ENCODE measurements around the gene LBHD1. TPM values are rescaled to one million over a fixed set of nuclear protein-coding genes. Genes with fewer than 3 reads are reported as not detected.

Gene LBHD1
- polyA plus RNA-seq, 3 donors, result 1.9 to 9.1 (median 2.9) TPM

- Histone ChIP-seq H3K36me3 (replicated peaks in 1 of 2; ENCODE audit: control insufficient read depth in 1 of 2, insufficient read depth in 2 of 2, low read length in 2 of 2) (peaks cover 22 to 34% of the 10 kb centered on the region in 2 donors), H2AFZ (ENCODE audit: insufficient read depth, low read depth, low read length, poor library complexity, severe bottlenecking) (peak within 1 kb of the TSS; percentile 95), H3K9me3 (replicated peaks in 1 of 2; ENCODE audit: control insufficient read depth in 1 of 2, insufficient read depth in 1 of 2, low read length in 2 of 2) (no peaks in the 10 kb centered on the region), H3K4me3 (replicated peaks in 1 of 3; ENCODE audit: low read depth in 2 of 3, low read length in 3 of 3) (peak within 1 kb of the TSS; percentile 77 to 98 (median 93)), H3K27me3 (ENCODE audit: control insufficient read depth in 2 of 2, insufficient read depth in 2 of 2, low read length in 2 of 2) (no peaks in the 10 kb centered on the region), H3K4me2 (replicated peaks; ENCODE audit: extremely low read depth, low read length, poor library complexity, severe bottlenecking) (peak within 1 kb of the TSS; percentile 92), H3K9ac (ENCODE audit: insufficient read depth, low read length, poor library complexity, severe bottlenecking) (peak within 1 kb of the TSS; percentile 99), H3K4me1 (ENCODE audit: control insufficient read depth in 1 of 2, insufficient read depth in 2 of 2, low read length in 2 of 2) (peaks cover 13 to 29% of the 10 kb centered on the region in 2 donors), H3K27ac (ENCODE audit: low read depth in 1 of 2, low read length in 2 of 2) (peak within 1 kb of the TSS; percentile 83 to 97), H4K20me1 (ENCODE audit: insufficient read depth, low read length) (peaks cover 24% of the 10 kb centered on the region), H3K79me2 (ENCODE audit: insufficient read depth, low read length) (peaks cover 47% of the 10 kb centered on the region)
- Mint-ChIP-seq H3K27ac (peak within 1 kb of the TSS; percentile 89 to 96 (median 93)), H3K9me3 (no peaks in the 10 kb centered on the region), H3K27me3 (ENCODE audit: low read depth in 3 of 3) (peaks cover 0 to 3% (median 2%) of the 10 kb centered on the region in 3 donors), H3K4me3 (peak within 1 kb of the TSS; percentile 87 to 93), H3K4me1 (peaks cover 33% of the 10 kb centered on the region), H3K36me3 (peaks cover 28 to 37% of the 10 kb centered on the region in 2 donors)
- intact Hi-C loops (cut with micrococcal nuclease), result loop anchor here in 1 of 2 donors (2.0 kb wide), 2 partner anchors 14 to 26 kb away; partner anchors contain the start of genes C11orf98, CSKMT and INTS5
- no peak for TF ChIP-seq CTCF (IDR thresholded peaks at IDR 0.05)
- peak; percentile 82 to 87 (median 85) for DNase-seq
- 12% methylated on average over 32 of the region's 55 CpGs for WGBS (ENCODE audit: insufficient coverage)
These were observed 7.0 kb upstream of the LBHD1 start, which contains the start of gene UBXN1 for GRCh38 chr11:62678770-62679696. TSS of gene UBXN1 (minus strand) at chr11:62679073. CDS start at chr11:62678923, 150 bp downstream.

GRCh38 chr11:62678433-62678769 is 6.3 kb upstream of the LBHD1 start:
- peaks cover 31 to 43% of the 10 kb centered on the region in 2 donors for H3K36me3 Mint-ChIP-seq
- Histone ChIP-seq H3K4me1 (ENCODE audit: control insufficient read depth in 1 of 2, insufficient read depth in 2 of 2, low read length in 2 of 2) (peaks cover 16 to 33% of the 10 kb centered on the region in 2 donors), H3K36me3 (replicated peaks in 1 of 2; ENCODE audit: control insufficient read depth in 1 of 2, insufficient read depth in 2 of 2, low read length in 2 of 2) (peaks cover 23 to 41% of the 10 kb centered on the region in 2 donors), H3K27ac (ENCODE audit: low read depth in 1 of 2, low read length in 2 of 2) (peak overlapping the region; percentile 83 to 97), H3K9ac (ENCODE audit: insufficient read depth, low read length, poor library complexity, severe bottlenecking) (peak overlapping the region; percentile 99), H3K79me2 (ENCODE audit: insufficient read depth, low read length) (peaks cover 53% of the 10 kb centered on the region), H3K27me3 (ENCODE audit: control insufficient read depth in 2 of 2, insufficient read depth in 2 of 2, low read length in 2 of 2) (no peaks in the 10 kb centered on the region), H3K4me3 (replicated peaks in 1 of 3; ENCODE audit: low read depth in 2 of 3, low read length in 3 of 3) (peak overlapping the region; percentile 77 to 98 (median 93)), H2AFZ (ENCODE audit: insufficient read depth, low read depth, low read length, poor library complexity, severe bottlenecking) (peak overlapping the region; percentile 95), H3K4me2 (replicated peaks; ENCODE audit: extremely low read depth, low read length, poor library complexity, severe bottlenecking) (peak overlapping the region; percentile 92), H4K20me1 (ENCODE audit: insufficient read depth, low read length) (peaks cover 24% of the 10 kb centered on the region), H3K9me3 (replicated peaks in 1 of 2; ENCODE audit: control insufficient read depth in 1 of 2, insufficient read depth in 1 of 2, low read length in 2 of 2) (no peaks in the 10 kb centered on the region)
- H3K4me1 Mint-ChIP-seq, result peaks cover 37% of the 10 kb centered on the region
- H3K9me3 Mint-ChIP-seq, result no peaks in the 10 kb centered on the region
- no peak for TF ChIP-seq CTCF (IDR thresholded peaks at IDR 0.05)
- DNase-seq, result no peak
- H3K4me3 Mint-ChIP-seq, result peak overlapping the region; percentile 87 to 93
- WGBS (ENCODE audit: insufficient coverage), result 3% methylated on average over 6 of the region's 16 CpGs
- intact Hi-C loops (cut with micrococcal nuclease), result loop anchor here in 1 of 2 donors (2.0 kb wide), 2 partner anchors 14 to 26 kb away; partner anchors contain the start of genes C11orf98, CSKMT and INTS5
- H3K27me3 Mint-ChIP-seq (ENCODE audit: low read depth in 3 of 3), result peaks cover 0 to 3% (median 2%) of the 10 kb centered on the region in 3 donors
- peak overlapping the region; percentile 89 to 96 (median 93) for H3K27ac Mint-ChIP-seq
